Testis (tissue), 3 donors: Measurements from ENCODE around the gene CHCHD3. TPM values are rescaled to one million over a fixed set of nuclear protein-coding genes. Genes with fewer than 3 reads are reported as not detected.

Source experiments
- DNase-seq: peaks from one replicate; pipeline ENCODE4 v3.0.0-alpha.2; 2019
- H3K27ac ChIP-seq, 2 donors: fragments of 200-600 bp; sonication (generic); one replicate each; pipeline ENCODE4 v1.5.1; 2019
- H3K27me3 ChIP-seq: fragments of 200-600 bp; sonication (generic); one replicate; pipeline ENCODE4 v1.5.1; 2019
- H3K36me3 ChIP-seq: fragments of 200-600 bp; sonication (generic); one replicate; pipeline ENCODE4 v1.5.1; 2017; ENCODE audit warnings: low read depth; ENCODE audit errors: missing control alignments
- H3K4me1 ChIP-seq: fragments of 200-600 bp; sonication (generic); one replicate; pipeline ENCODE4 v1.5.1; 2019
- H3K4me3 ChIP-seq, 2 donors: fragments of 200-600 bp; sonication (generic); one replicate each; pipeline ENCODE4 v1.5.1; 2017 to 2019
- H3K9me3 ChIP-seq: fragments of 200-600 bp; sonication (generic); one replicate; pipeline ENCODE4 v1.5.1; 2017
- POLR2A ChIP-seq: fragments of 450-650 bp; IDR thresholded peaks from one replicate; pipeline ENCODE4 v1.6.1; 2017; ENCODE audit warnings: antibody characterized with exemption, mild to moderate bottlenecking, moderate library complexity
- WGBS, 2 donors: methylation state at CpG; one replicate each; pipeline ENCODE4 v1.1.5; 2018; 5-methylcytosine and 5-hydroxymethylcytosine counted together
- intact Hi-C: fragments of 100-400 bp; cut with DNase I; formaldehyde crosslinking; loops from one replicate; pipeline ENCODE4 v1.15.1; 2023; ENCODE audit warnings: low total_unique reads
- polyA plus RNA-seq: library from polyadenylated mRNA; stranded (reverse); fragments of 350-450 nt; fragmentation: Illumina TruSeq; extraction: RNeasy Lipid Tissue Mini Kit (QIAGEN cat#74804); gene quantifications from one replicate; pipeline ENCODE4 v1.2.3, GENCODE V29; 2014; ENCODE audit warnings: low read depth, low replicate concordance; ENCODE audit not compliant: insufficient read depth
- total RNA-seq, 2 donors: library from RNA; depleted of rRNA; stranded (reverse); fragments of >200 nt; gene quantifications; one replicate each; pipeline ENCODE4 v1.2.3, GENCODE V29; 2016
- TF ChIP-seq, protein P1 (sequence below), 3 experiments: fragments of 450-650 bp in 2 of 3; fragments of 200-600 bp in 1 of 3; sonication (generic) in 1 of 3; IDR thresholded peaks; one replicate each; pipeline ENCODE4 v1.5.1; 2016 to 2019; ENCODE audit warnings: antibody characterized with exemption in 3 of 3, mild to moderate bottlenecking in 2 of 3, moderate library complexity in 1 of 3

The CHCHD3 gene
- total and polyA plus RNA-seq, 3 donors from 2014 or later = 44.0 to 53.0 (median 47.9) TPM

DNA sequence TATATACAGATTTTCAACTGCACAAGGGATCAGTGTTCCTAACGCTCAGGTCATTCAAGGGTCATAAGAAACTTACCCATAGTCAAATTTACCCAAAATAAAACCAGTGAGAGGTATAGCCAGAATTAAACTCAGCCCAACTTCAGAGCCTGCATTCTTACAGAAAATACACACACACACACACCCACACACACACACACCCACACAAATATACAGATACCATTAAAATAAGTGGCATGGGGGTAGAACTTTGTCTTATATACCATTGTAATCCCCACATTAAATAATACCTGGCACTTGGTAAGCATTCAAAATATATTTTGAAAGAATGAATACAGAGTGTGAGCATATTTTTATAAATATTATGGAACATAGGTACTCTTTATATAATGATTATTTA is 93.8 kb downstream of the CHCHD3 start:
- no peak for DNase-seq
- Histone ChIP-seq H3K27me3 (no peaks in the 10 kb centered on the region), H3K36me3 (no peaks in the 10 kb centered on the region), H3K4me1 (peaks cover 5% of the 10 kb centered on the region), H3K9me3 (no peaks in the 10 kb centered on the region), H3K27ac (no peak overlapping the region), H3K4me3 (no peak overlapping the region)
- no peak for TF ChIP-seq POLR2A
- TF ChIP-seq, protein P1, sequence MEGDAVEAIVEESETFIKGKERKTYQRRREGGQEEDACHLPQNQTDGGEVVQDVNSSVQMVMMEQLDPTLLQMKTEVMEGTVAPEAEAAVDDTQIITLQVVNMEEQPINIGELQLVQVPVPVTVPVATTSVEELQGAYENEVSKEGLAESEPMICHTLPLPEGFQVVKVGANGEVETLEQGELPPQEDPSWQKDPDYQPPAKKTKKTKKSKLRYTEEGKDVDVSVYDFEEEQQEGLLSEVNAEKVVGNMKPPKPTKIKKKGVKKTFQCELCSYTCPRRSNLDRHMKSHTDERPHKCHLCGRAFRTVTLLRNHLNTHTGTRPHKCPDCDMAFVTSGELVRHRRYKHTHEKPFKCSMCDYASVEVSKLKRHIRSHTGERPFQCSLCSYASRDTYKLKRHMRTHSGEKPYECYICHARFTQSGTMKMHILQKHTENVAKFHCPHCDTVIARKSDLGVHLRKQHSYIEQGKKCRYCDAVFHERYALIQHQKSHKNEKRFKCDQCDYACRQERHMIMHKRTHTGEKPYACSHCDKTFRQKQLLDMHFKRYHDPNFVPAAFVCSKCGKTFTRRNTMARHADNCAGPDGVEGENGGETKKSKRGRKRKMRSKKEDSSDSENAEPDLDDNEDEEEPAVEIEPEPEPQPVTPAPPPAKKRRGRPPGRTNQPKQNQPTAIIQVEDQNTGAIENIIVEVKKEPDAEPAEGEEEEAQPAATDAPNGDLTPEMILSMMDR (IDR thresholded peaks at IDR 0.05) = no peak
- 86 to 95% methylated on average over 1 of the region's 1 CpG for WGBS, 2 donors
- intact Hi-C loops = no loop called here

DNA sequence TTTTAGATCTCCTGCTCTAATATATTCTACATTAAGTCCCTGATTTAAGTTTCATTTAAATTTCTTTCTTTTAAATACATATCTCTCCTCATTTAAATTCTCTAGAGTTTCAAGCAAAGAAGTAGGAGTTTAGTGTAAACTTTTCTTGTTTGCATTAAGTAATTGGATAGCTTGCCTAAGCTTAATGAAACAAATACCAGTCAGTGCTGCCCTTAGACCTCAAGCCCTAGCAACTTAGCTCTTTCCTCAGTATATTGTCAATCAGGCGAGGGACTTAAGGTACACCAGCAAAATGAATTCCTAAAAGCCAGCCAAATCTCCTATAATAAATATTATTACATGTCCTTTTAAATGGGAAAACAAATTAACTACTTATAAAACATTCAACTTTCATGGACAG is 101.5 kb downstream of the CHCHD3 start:
- Histone ChIP-seq H3K4me3 (no peak overlapping the region), H3K4me1 (peaks cover 5% of the 10 kb centered on the region), H3K27me3 (no peaks in the 10 kb centered on the region), H3K27ac (no peak overlapping the region), H3K9me3 (no peaks in the 10 kb centered on the region), H3K36me3 (no peaks in the 10 kb centered on the region)
- no peak for TF ChIP-seq POLR2A
- TF ChIP-seq, protein P1 (IDR thresholded peaks at IDR 0.05) = no peak
- no peak for DNase-seq
- 90 to 97% methylated on average over 1 of the region's 1 CpG for WGBS, 2 donors
- intact Hi-C loops = no loop called here

DNA sequence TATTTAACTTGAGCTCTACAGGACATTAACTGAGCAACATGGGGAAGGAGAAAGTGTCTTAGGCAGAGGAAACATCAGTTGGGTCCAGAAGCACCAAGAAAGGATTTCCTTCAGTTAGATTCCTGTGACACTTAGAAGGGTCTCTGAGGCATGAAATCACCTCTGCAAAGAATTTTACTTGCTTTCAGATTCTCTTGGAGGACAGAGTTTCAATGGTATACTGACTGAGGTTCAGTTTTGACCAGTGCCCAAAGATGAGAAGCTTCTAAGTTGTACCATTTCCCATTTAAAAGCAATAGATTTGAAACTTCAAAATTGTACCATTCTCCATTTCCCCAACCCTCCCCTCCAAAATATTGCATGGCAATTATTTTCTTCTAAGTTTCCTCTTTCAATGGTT is 102.4 kb downstream of the CHCHD3 start:
- H3K27me3 ChIP-seq = no peaks in the 10 kb centered on the region
- intact Hi-C loops = no loop called here
- H3K9me3 ChIP-seq = no peaks in the 10 kb centered on the region
- H3K27ac ChIP-seq = no peak overlapping the region
- no peak overlapping the region for H3K4me3 ChIP-seq
- H3K4me1 ChIP-seq = peaks cover 5% of the 10 kb centered on the region
- TF ChIP-seq POLR2A = no peak
- TF ChIP-seq, protein P1 (IDR thresholded peaks at IDR 0.05) = no peak
- no peak for DNase-seq
- no peaks in the 10 kb centered on the region for H3K36me3 ChIP-seq

DNA sequence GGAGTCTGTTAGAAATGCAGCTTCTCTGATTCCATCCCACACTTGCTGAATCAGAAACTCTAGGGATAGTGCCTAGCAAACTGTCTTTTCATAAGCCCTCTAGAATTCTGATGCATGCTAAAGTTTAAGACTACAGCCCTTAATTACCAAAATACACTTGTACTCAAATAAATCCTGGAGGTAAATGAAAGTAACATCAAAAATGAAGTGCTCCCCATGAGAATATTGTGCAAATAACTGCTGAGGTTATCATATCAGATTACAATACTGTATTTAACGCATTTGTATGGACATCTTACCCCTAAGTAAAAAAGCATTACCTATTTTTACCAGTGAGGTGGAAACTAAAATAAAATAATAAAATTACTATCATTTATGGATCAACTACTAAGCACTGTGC is 104.7 kb downstream of the CHCHD3 start:
- no peak for DNase-seq
- intact Hi-C loops = no loop called here
- no peak overlapping the region for H3K4me3 ChIP-seq
- no peaks in the 10 kb centered on the region for H3K9me3 ChIP-seq
- H3K4me1 ChIP-seq = no peaks in the 10 kb centered on the region
- H3K36me3 ChIP-seq = no peaks in the 10 kb centered on the region
- no peak overlapping the region for H3K27ac ChIP-seq
- WGBS, 2 donors = 83 to 84% methylated on average over 1 of the region's 1 CpG
- no peaks in the 10 kb centered on the region for H3K27me3 ChIP-seq
- TF ChIP-seq POLR2A = no peak
- TF ChIP-seq, protein P1 (IDR thresholded peaks at IDR 0.05) = no peak

DNA sequence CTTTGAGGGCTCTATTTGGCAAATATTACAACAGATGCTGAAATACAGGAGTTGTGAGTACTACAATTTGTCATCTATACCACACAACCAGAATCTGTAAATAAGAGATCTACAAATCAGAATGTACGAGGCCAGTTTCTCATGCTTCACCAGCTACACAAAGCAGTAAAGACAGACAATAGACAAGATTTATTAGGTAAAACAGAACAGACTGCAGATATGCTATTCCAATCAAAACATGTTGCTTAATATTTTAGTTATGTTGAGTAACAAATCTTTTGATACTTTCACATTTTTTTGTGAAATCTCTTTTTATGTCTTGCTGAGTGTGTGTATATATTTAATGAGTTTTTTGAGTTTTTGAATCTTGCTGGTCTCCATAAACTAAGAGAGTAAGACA is 109.1 kb downstream of the CHCHD3 start:
- no peaks in the 10 kb centered on the region for H3K27me3 ChIP-seq
- no peaks in the 10 kb centered on the region for H3K36me3 ChIP-seq
- no peak overlapping the region for H3K27ac ChIP-seq
- DNase-seq = no peak
- WGBS, 2 donors = 91 to 94% methylated on average over 1 of the region's 1 CpG
- intact Hi-C loops = no loop called here
- no peaks in the 10 kb centered on the region for H3K4me1 ChIP-seq
- H3K4me3 ChIP-seq = no peak overlapping the region
- no peak for TF ChIP-seq POLR2A
- TF ChIP-seq, protein P1 (IDR thresholded peaks at IDR 0.05) = no peak
- H3K9me3 ChIP-seq = no peaks in the 10 kb centered on the region
